Colonic mucosa (tissue), 4 donors: Measurements from ENCODE around the gene ATPAF1. TPM values are rescaled to one million over a fixed set of nuclear protein-coding genes. Genes with fewer than 3 reads are reported as not detected.
"Not testable (repeated sequence)": the region's sequence is repeated elsewhere in the genome, so short reads cannot be mapped to it uniquely, and the experiment has no call there.

Experiments used
- DNase-seq: peaks from one replicate; pipeline ENCODE4 v3.0.0-alpha.2; 2020
- H3K27ac ChIP-seq: fragments of 200-600 bp; one replicate; pipeline ENCODE4 v1.8.0; 2021
- H3K27me3 ChIP-seq: fragments of 200-600 bp; one replicate; pipeline ENCODE4 v1.8.0; 2021
- H3K36me3 ChIP-seq: fragments of 200-600 bp; one replicate; pipeline ENCODE4 v1.8.0; 2021
- H3K4me1 ChIP-seq: fragments of 200-600 bp; one replicate; pipeline ENCODE4 v1.8.0; 2021; ENCODE audit warnings: mild to moderate bottlenecking
- H3K4me3 ChIP-seq: fragments of 200-600 bp; one replicate; pipeline ENCODE4 v1.8.0; 2021
- H3K9ac ChIP-seq, 2 donors: one replicate each; pipeline ENCODE4 v1.7.0; 2013; ENCODE audit warnings: control low read depth in 2 of 2, low read depth in 2 of 2, low read length in 2 of 2
- H3K9me3 ChIP-seq: fragments of 200-600 bp; one replicate; pipeline ENCODE4 v1.8.0; 2021
- CTCF ChIP-seq: fragments of 200-600 bp; IDR thresholded peaks from one replicate; pipeline ENCODE4 v1.8.0; 2022; ENCODE audit warnings: antibody characterized with exemption, mild to moderate bottlenecking
- intact Hi-C: fragments of 100-400 bp; cut with DNase I; formaldehyde crosslinking; loops from one replicate; pipeline ENCODE4 v1.14.1; 2022
- total RNA-seq, 2 donors: library from RNA; stranded (reverse); fragmentation: NEBNext Ultra II Directional in 1 of 2; extraction: Animal tissue kit (Norgen Biotek cat#: 25700) in 1 of 2; gene quantifications; one replicate each; pipeline ENCODE4 v1.2.1, GENCODE V29; 2021
- donor health status: healthy.
- donor health status: DM: no; HTN: no; CAD: no.
- donor health status: DM: no; HTN: no; CAD: no.

The ATPAF1 gene
- total RNA-seq, 2 donors from 2014 or later, result 55.8 to 66.1 TPM

GRCh38 chr1:46653405-46653958, 14.7 kb downstream of the ATPAF1 start:
- H3K36me3 ChIP-seq, result no peaks in the 10 kb centered on the region
- no peak for TF ChIP-seq CTCF
- H3K27me3 ChIP-seq, result no peaks in the 10 kb centered on the region
- peak; percentile 21 for DNase-seq
- H3K4me3 ChIP-seq, result no peak overlapping the region
- H3K27ac ChIP-seq, result peak overlapping the region; percentile 73
- H3K4me1 ChIP-seq, result no peaks in the 10 kb centered on the region
- intact Hi-C loops, result no loop called here
- no peaks in the 10 kb centered on the region for H3K9me3 ChIP-seq
- peak overlapping the region in 1 of 2 donors; percentile 62 for H3K9ac ChIP-seq

- H3K27ac ChIP-seq, result peak overlapping the region; percentile 73
- DNase-seq, result no peak
Measured at GRCh38 chr1:46652321-46653100, 15.7 kb downstream of the ATPAF1 start.

DNA sequence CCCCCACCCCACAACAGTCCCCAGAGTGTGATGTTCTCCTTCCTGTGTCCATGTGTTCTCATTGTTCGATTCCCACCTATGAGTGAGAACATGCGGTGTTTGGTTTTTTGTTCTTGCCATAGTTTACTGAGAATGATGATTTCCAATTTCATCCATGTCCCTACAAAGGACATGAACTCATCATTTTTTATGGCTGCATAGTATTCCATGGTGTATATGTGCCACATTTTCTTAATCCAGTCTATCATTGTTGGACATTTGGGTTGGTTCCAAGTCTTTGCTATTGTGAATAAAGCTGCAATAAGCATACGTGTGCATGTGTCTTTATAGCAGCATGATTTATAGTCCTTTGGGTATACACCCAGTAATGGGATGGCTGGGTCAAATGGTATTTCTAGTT, 17.0 kb downstream of the ATPAF1 start:
- DNase-seq, H3K9ac ChIP-seq, H3K36me3 ChIP-seq, H3K4me1 ChIP-seq, H3K9me3 ChIP-seq, H3K4me3 ChIP-seq, H3K27ac ChIP-seq, H3K27me3 ChIP-seq, intact Hi-C loops: not testable (repeated sequence)

More at GRCh38 chr1:46652321-46653100, 15.7 kb downstream of the ATPAF1 start:
- Histone ChIP-seq H3K36me3 (no peaks in the 10 kb centered on the region), H3K27me3 (no peaks in the 10 kb centered on the region), H3K4me1 (no peaks in the 10 kb centered on the region), H3K4me3 (no peak overlapping the region), H3K9ac (peak overlapping the region; percentile 48 to 62), H3K9me3 (no peaks in the 10 kb centered on the region)
- TF ChIP-seq CTCF, result no peak
- intact Hi-C loops, result no loop called here

- no peaks in the 10 kb centered on the region for H3K27me3 ChIP-seq
- no peak overlapping the region for H3K4me3 ChIP-seq
- TF ChIP-seq CTCF, result no peak
- DNase-seq, result no peak
- H3K9me3 ChIP-seq, result no peaks in the 10 kb centered on the region
- intact Hi-C loops, result no loop called here
- H3K4me1 ChIP-seq, result no peaks in the 10 kb centered on the region
- no peaks in the 10 kb centered on the region for H3K36me3 ChIP-seq
- no peak overlapping the region for H3K9ac ChIP-seq
- no peak overlapping the region for H3K27ac ChIP-seq
Measured at GRCh38 chr1:46650491-46650890, 17.7 kb downstream of the ATPAF1 start.

DNA sequence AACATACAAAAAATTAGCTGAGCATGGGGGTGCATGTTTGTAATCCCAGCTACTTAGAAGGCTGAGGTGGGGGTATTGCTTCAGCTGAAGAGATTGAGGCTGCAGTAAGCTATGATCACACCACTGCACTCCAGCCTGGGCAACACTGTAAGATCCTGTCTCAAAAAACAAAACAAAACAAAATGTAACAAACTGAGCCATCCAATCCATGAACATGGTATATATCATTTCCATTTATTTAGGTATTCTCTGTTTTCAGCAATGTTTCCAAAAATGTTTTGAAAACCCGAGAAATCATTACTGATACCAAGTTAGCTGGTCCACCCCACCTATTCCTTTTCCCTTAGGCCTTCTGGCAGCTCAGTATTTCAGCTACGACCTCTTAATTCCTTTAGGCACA, 18.4 kb downstream of the ATPAF1 start:
- no peak overlapping the region for H3K9ac ChIP-seq
- no peaks in the 10 kb centered on the region for H3K9me3 ChIP-seq
- no peak for TF ChIP-seq CTCF
- H3K4me1 ChIP-seq, result no peaks in the 10 kb centered on the region
- no peak overlapping the region for H3K27ac ChIP-seq
- no peak overlapping the region for H3K4me3 ChIP-seq
- H3K36me3 ChIP-seq, result no peaks in the 10 kb centered on the region
- intact Hi-C loops, result no loop called here
- no peak for DNase-seq
- H3K27me3 ChIP-seq, result no peaks in the 10 kb centered on the region

DNA sequence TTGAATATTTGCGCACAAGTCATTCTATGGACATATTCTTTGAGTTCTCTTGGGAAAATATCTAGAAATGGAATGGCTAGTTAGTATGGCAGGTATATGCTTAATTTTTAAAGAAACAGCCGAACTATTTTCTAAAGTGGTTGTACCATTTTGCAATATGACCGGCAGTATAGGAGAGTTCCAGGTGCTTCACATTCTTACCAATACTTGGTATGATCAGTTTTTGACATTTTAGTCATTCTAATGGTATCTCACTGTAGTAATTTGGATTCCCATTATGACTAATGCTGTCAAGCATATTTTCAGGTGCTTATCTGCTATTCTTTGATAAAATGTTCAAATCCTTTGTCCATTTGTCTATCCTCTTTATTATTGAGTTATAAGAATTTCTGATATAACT, 20.6 kb downstream of the ATPAF1 start:
- Histone ChIP-seq H3K4me3 (no peak overlapping the region), H3K27me3 (no peaks in the 10 kb centered on the region), H3K36me3 (no peaks in the 10 kb centered on the region), H3K27ac (no peak overlapping the region), H3K9ac (no peak overlapping the region), H3K9me3 (no peaks in the 10 kb centered on the region), H3K4me1 (peaks cover 6% of the 10 kb centered on the region)
- DNase-seq, result no peak
- TF ChIP-seq CTCF, result no peak
- intact Hi-C loops, result no loop called here
